C4-2B (cell line): ENCODE data around the gene KRTAP5-6.

Source experiments
- ZFX ChIP-seq: fragments of 450-650 bp; IDR thresholded peaks from 2 replicates; pipeline ENCODE4 v1.6.1; 2017
- TF ChIP-seq, protein P1 (sequence below): fragments of 450-650 bp; conservative IDR thresholded peaks from 2 replicates; pipeline ENCODE4 v1.5.1; 2017; ENCODE audit warnings: mild to moderate bottlenecking

GRCh38 chr11:1648653-1649420, 48.2 kb upstream of the KRTAP5-6 start:
- TF ChIP-seq, protein P1, sequence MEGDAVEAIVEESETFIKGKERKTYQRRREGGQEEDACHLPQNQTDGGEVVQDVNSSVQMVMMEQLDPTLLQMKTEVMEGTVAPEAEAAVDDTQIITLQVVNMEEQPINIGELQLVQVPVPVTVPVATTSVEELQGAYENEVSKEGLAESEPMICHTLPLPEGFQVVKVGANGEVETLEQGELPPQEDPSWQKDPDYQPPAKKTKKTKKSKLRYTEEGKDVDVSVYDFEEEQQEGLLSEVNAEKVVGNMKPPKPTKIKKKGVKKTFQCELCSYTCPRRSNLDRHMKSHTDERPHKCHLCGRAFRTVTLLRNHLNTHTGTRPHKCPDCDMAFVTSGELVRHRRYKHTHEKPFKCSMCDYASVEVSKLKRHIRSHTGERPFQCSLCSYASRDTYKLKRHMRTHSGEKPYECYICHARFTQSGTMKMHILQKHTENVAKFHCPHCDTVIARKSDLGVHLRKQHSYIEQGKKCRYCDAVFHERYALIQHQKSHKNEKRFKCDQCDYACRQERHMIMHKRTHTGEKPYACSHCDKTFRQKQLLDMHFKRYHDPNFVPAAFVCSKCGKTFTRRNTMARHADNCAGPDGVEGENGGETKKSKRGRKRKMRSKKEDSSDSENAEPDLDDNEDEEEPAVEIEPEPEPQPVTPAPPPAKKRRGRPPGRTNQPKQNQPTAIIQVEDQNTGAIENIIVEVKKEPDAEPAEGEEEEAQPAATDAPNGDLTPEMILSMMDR: no peak
- no peak for TF ChIP-seq ZFX
